ACC112 (cell line): ENCODE data around the gene MAP4K2.

Source experiments
- H2AFZ ChIP-seq: fragments of 200-600 bp; sonication (generic); one replicate; pipeline ENCODE4 v1.6.0; 2017; ENCODE audit warnings: antibody characterized with exemption, low read length; ENCODE audit not compliant: unreplicated experiment
- H3K27ac ChIP-seq: fragments of 200-600 bp; sonication (generic); 2 replicates; pipeline ENCODE4 v1.5.1; 2014; ENCODE audit warnings: low read depth, mild to moderate bottlenecking, antibody characterized with exemption, low read length, moderate library complexity
- H3K27me3 ChIP-seq: fragments of 200-600 bp; sonication (generic); 2 replicates; pipeline ENCODE4 v1.6.1; 2014; ENCODE audit warnings: mild to moderate bottlenecking, antibody characterized with exemption, low read length, moderate library complexity, mixed read lengths; ENCODE audit not compliant: insufficient read depth
- H3K36me3 ChIP-seq: fragments of 200-600 bp; sonication (generic); 2 replicates; pipeline ENCODE4 v1.6.1; 2016; ENCODE audit warnings: mild to moderate bottlenecking, antibody characterized with exemption, low read length, moderate library complexity, mixed read lengths; ENCODE audit not compliant: insufficient read depth
- H3K4me1 ChIP-seq: fragments of 200-600 bp; sonication (generic); one replicate; pipeline ENCODE4 v1.6.1; 2016; ENCODE audit warnings: low read length, mixed read lengths; ENCODE audit not compliant: insufficient read depth, unreplicated experiment, control insufficient read depth
- H3K4me3 ChIP-seq: fragments of 200-600 bp; sonication (generic); 2 replicates; pipeline ENCODE4 v1.5.1; 2014; ENCODE audit warnings: mild to moderate bottlenecking, low read depth, low read length
- H3K79me2 ChIP-seq: fragments of 200-600 bp; sonication (generic); one replicate; pipeline ENCODE4 v1.6.0; 2016; ENCODE audit warnings: low read length; ENCODE audit not compliant: control insufficient read depth, unreplicated experiment, insufficient read depth

Gene MAP4K2

DNA sequence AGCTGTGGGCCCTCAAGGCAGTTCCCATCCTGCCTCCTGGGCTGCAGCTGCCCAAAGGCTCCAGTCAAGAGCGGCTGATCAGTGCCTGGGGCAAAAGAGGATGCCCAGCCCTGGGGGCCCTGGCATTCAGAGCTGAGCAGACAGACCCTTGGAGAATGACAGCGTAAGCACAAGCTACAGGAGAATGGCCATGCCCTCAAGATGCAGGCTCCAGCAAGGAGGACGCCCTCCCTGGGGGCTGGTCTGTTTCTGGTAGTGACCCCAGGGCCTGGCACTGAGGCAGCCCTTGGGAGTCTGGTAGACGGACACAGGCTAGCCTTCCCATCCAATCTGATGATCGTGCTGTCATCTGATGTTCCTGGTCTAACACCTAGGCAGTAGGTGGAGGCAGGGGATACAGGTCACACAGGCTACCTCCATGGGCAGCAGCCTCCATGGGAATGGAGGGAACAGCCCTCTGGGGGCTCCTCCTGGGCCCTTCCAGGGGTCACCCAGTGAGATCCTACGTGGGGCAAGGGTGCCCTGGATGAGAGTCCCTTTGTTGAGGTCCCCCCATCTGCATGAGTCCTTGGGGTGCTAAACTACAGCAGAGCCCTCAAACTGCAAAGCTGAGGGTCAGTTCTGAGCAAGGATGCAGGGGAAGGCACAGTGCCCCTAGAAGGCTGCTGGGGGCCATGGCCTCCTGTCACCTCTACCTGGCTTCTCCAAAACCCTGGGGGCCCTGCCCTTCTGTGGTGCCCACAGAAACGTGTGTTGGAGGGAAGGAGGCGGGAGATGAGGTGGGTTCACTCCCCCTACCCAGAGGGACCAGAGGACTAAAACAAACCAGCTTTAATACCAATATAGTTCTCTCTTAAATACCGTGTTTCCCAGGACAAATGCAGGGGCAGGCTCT, 14.4 kb downstream of the MAP4K2 start:
- Histone ChIP-seq H3K27ac (no peak overlapping the region), H3K36me3 (no peaks in the 10 kb centered on the region), H3K27me3 (no peaks in the 10 kb centered on the region), H3K4me3 (no peak overlapping the region), H3K79me2 (no peaks in the 10 kb centered on the region), H2AFZ (no peak overlapping the region), H3K4me1 (no peaks in the 10 kb centered on the region)

DNA sequence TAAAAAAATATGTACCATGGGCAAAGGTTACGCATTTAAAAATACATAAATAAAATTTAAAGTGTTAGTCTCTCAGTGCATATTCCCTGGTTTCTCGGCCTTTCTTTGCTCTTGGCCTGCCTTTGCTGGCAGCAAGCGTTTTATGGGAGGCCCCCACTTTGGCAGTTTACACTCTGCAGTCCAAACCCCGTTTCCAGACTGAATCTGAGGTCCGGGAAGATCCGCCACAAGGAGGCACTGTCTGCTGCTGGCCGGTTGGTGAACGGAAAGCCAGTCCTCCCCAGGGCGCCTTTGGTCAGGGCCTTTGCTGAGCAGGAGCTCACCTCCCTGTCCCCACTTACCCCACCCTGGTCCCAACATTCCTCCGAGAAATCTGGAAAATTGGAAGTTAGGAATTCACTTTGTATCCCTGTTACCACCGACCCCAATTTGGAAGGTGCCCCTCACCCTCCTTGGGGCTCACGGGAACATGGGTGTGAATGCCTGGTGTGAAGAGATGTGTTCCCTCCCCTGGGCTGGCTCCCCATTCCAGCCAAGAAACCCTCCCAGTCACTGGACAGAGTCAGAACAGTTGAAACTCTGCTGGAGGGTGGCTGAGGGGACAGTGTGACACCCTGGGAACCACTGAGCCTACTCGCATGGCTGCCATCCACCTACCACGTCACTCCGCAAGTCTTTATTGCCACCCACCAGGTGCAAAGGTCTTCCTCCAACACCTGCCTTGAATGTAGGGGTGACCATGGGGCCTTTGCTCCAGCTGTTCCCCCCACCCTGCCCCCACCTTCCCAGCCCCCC, 15.3 kb downstream of the MAP4K2 start:
- H3K4me3 ChIP-seq = no peak overlapping the region
- H3K27ac ChIP-seq = no peak overlapping the region
- H3K27me3 ChIP-seq = no peaks in the 10 kb centered on the region
- no peak overlapping the region for H2AFZ ChIP-seq
- H3K79me2 ChIP-seq = no peaks in the 10 kb centered on the region
- no peaks in the 10 kb centered on the region for H3K36me3 ChIP-seq
- H3K4me1 ChIP-seq = no peaks in the 10 kb centered on the region

GRCh38 chr11:64786308-64786707, 16.7 kb downstream of the MAP4K2 start:
- Histone ChIP-seq H3K4me3 (no peak overlapping the region), H3K27me3 (no peaks in the 10 kb centered on the region), H2AFZ (no peak overlapping the region), H3K4me1 (no peaks in the 10 kb centered on the region), H3K36me3 (no peaks in the 10 kb centered on the region), H3K27ac (no peak overlapping the region), H3K79me2 (no peaks in the 10 kb centered on the region)

GRCh38 chr11:64784813-64785581, 18.0 kb downstream of the MAP4K2 start:
- H3K36me3 ChIP-seq = no peaks in the 10 kb centered on the region
- H3K4me1 ChIP-seq = no peaks in the 10 kb centered on the region
- no peaks in the 10 kb centered on the region for H3K27me3 ChIP-seq
- H3K27ac ChIP-seq = no peak overlapping the region
- H2AFZ ChIP-seq = no peak overlapping the region
- no peak overlapping the region for H3K4me3 ChIP-seq
- H3K79me2 ChIP-seq = no peaks in the 10 kb centered on the region

DNA sequence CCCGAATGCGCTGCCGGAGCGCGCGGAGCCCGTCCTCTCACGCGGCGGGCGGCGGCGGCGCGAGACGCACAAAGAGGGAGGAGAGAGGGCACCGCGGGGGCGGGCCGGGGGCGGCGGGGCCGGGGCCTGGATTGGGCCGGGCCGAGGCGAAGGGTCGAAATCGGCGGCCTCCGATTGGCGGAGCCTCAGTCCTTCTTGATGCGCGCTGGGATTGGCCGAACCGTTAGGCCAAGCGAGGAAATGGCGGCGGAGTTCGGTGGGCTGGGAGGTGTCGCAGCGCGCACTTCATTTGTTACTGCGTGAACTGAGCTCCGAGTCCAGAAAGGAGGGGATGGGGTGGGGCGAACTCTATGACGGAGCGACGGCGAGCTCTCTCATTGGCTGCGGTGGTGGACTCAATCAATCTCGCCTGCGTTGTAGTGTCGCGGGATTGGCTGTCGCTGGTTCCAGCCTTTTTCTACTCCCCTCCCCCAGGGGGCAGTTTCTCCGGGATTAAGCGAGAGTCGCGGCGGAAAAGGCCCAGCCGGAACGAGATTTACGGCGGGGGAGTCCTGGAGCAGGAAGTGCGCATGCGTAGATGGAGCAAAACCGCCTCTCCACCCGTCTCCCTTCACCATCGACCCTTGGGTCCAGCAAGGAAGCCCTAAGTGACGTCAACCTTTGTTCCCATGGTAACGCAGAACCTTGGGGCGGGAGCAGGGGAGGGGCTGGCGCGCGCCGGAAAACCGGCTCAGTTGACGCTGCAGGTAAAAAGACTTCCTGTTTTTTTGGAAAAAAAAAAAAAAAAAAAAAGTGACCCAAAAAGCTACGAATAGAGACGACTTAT, 24.3 kb downstream of the MAP4K2 start, which contains the start of gene SF1:
Gene SF1 (minus strand): TSS at position 70 of the 826 bp plus-strand sequence. CDS start 150 bp downstream, outside the sequence.
- peaks cover 37% of the 10 kb centered on the region for H3K79me2 ChIP-seq
- peak within 1 kb of the TSS; percentile 93 for H3K27ac ChIP-seq
- H3K27me3 ChIP-seq = no peaks in the 10 kb centered on the region

GRCh38 chr11:64778223-64778472, 24.9 kb downstream of the MAP4K2 start:
- Histone ChIP-seq H2AFZ (peak overlapping the region; percentile 63), H3K27ac (peak overlapping the region; percentile 93), H3K4me3 (peak overlapping the region; percentile 95), H3K79me2 (peaks cover 43% of the 10 kb centered on the region), H3K4me1 (peaks cover 22% of the 10 kb centered on the region), H3K27me3 (no peaks in the 10 kb centered on the region), H3K36me3 (peaks cover 33% of the 10 kb centered on the region)

More for the DNA sequence above, 24.3 kb downstream of the MAP4K2 start, which contains the start of gene SF1:
- H3K4me1 ChIP-seq = peaks cover 22% of the 10 kb centered on the region
- peaks cover 28% of the 10 kb centered on the region for H3K36me3 ChIP-seq
- H3K4me3 ChIP-seq = peak within 1 kb of the TSS; percentile 95
- peak within 1 kb of the TSS; percentile 88 for H2AFZ ChIP-seq

- H3K79me2 ChIP-seq = peaks cover 48% of the 10 kb centered on the region
Observed at GRCh38 chr11:64777449-64778222, 25.4 kb downstream of the MAP4K2 start.

GRCh38 chr11:64776875-64777274, 26.1 kb downstream of the MAP4K2 start:
- H3K4me1 ChIP-seq = peaks cover 30% of the 10 kb centered on the region
- H3K4me3 ChIP-seq = peak overlapping the region; percentile 87
- peaks cover 46% of the 10 kb centered on the region for H3K36me3 ChIP-seq
- no peak overlapping the region for H3K27ac ChIP-seq
- peaks cover 55% of the 10 kb centered on the region for H3K79me2 ChIP-seq
- H3K27me3 ChIP-seq = no peaks in the 10 kb centered on the region
- H2AFZ ChIP-seq = no peak overlapping the region

More at GRCh38 chr11:64777449-64778222, 25.4 kb downstream of the MAP4K2 start:
- peaks cover 38% of the 10 kb centered on the region for H3K36me3 ChIP-seq
- peak overlapping the region; percentile 95 for H3K4me3 ChIP-seq
- H2AFZ ChIP-seq = no peak overlapping the region
- peaks cover 26% of the 10 kb centered on the region for H3K4me1 ChIP-seq
- peak overlapping the region; percentile 93 for H3K27ac ChIP-seq
- no peaks in the 10 kb centered on the region for H3K27me3 ChIP-seq

DNA sequence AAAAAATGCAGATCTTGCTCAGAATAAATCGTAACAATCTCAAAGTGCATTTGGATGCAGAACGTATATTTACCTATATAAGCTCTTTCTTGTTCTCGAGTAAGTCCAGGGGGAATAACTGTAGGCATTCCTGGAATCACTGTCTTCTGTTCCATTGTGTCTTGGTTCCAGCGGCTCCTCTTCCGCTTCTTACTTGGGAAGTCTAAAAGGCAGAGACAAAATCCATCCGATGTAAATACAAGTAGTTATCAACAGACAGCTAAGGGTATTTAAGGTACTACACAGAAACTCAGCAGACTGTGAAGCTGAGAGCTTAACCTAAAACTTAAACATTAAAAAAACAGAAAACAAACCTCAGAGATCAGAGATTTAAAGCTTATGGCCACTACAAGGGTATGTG, 26.6 kb downstream of the MAP4K2 start:
- H3K4me1 ChIP-seq = peaks cover 30% of the 10 kb centered on the region
- H3K27ac ChIP-seq = no peak overlapping the region
- H2AFZ ChIP-seq = no peak overlapping the region
- peak overlapping the region; percentile 87 for H3K4me3 ChIP-seq
- H3K27me3 ChIP-seq = no peaks in the 10 kb centered on the region
- H3K79me2 ChIP-seq = peaks cover 59% of the 10 kb centered on the region
- peaks cover 51% of the 10 kb centered on the region for H3K36me3 ChIP-seq
